DMS79 (cell line): ENCODE results near the gene C5.
"Not testable (repeated sequence)": the region's sequence is repeated elsewhere in the genome, so short reads cannot be mapped to it uniquely, and the experiment has no call there.

Experiments used
- DNase-seq: peaks from one replicate; lab custom pipeline; 2025; lab: John Stamatoyannopoulos, UW

The C5 gene

GRCh38 chr9:121048175-121048574 lies 1.9 kb downstream of the C5 start:
- no peak for DNase-seq

- no peak for DNase-seq
These were observed 11.3 kb downstream of the C5 start for GRCh38 chr9:121038804-121039203.

DNA sequence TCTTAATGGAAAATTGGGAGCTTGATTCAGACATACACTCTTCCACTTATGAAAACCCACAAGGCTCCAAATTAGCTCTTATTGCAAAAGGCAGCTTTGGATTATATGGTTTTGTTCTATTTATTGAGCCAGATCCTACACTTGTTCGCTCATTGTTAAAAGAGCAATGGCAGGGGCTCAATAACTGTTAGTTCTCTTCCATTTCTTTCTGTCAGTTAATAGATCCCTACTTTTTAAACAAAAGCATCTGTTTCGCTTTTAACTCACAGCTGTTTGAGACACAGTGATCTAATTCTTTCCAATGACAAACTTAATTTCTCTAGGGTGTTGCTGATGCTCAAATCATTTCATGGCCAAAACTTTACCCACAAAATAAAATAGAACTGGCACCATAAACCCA lies 11.7 kb downstream of the C5 start:
- DNase-seq = no peak

DNA sequence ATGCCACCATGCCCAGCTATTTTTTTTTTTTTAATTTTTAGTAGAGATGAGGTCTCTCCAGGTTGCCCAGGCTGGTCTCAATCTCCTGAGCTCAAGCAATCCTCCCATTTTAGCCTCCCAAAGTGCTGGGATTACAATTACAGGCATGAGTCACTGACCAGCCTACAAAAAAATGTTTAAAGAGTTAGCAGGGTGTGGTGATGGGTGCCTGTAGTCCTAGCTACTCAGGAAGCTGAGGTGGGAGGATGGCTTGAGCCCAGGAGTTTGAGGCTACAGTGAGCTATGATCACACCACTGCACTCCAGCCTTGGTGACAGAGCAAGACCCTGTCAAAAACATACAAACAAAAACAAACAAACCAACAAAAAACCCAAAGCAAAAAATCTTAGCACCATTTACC lies 14.4 kb downstream of the C5 start:
- DNase-seq = not testable (repeated sequence)

GRCh38 chr9:121034529-121034928 lies 15.5 kb downstream of the C5 start:
- no peak for DNase-seq

- no peak for DNase-seq
These were observed 20.6 kb downstream of the C5 start for GRCh38 chr9:121029469-121029868.

- DNase-seq = not testable (repeated sequence)
These were observed 21.8 kb downstream of the C5 start for GRCh38 chr9:121028285-121028684.

DNA sequence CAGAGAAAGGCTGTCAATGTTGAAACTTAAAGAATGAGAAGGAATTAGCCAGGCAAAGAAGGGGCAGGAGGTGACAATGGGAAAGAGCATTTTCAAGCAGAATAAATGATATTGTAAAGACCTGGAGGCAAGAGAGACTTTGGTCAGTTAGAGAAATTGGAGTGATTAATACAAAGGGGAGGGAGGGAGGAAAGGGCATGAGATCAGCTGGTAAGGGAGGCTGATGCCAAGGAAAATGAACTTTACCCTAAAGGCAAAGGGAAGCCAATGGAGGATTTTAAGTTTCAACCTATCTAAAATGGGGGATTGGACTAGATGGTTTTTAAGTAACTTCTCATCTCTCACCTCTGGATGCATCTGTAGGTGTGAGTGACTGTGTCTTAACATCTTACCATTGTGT lies 23.3 kb downstream of the C5 start:
- no peak for DNase-seq

DNA sequence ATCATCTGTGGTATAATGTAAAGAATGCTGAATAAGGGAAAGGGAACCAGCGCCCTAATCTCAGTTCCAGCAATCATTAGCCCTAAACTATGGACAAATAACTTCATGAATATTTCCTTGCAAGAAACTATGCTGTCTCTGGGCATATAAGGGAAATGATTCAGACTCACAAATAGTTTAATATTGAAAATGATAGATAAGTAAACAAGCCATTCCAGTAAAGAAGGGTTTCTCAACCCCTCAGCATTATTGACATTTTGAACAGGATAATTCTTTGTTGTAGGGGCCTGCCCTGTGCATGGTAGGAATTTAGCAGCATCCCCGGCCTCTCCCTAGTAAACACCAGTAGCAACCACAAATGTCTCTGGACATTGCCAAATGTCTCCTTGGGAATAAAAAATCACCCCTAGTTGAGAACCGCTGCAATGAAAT lies 23.8 kb downstream of the C5 start:
- DNase-seq = no peak

DNA sequence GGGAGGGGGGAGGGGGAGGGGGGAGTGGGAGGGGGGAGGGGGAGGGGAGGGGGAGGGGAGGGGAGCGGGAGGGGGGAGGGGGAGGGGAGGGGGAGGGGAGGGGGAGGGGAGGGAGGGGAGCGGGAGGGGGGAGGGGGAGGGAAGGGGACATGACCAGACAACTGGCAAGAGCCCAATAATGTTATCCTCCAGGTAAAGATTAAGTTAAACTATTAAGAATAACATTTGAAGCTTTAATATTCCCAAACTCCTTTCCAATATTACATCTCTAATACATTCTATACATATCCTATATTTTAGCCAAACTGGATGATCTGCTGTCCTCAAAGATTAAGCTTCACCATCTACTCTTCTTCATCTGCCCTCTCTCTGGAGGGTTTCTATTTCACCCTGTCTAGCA lies 25.8 kb downstream of the C5 start:
- no peak for DNase-seq

DNA sequence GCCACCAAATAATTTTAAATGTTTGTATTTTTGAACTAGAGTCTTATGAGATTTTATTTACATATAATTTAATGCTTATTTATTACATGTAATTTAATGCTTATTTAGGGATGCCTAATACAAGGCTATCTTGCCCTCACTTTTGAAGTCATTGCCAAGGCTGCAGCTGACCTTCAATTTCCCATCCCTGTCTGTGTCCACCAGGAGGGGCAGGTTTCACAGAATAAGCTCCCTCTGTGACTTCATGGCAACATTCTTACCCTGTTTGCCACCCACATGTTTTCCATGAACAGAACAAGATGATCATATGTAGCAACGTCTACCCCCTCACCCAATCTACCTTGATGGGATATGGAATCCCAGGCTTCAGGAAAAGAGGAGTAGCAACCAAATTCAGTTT lies 27.0 kb downstream of the C5 start:
- no peak for DNase-seq

DNA sequence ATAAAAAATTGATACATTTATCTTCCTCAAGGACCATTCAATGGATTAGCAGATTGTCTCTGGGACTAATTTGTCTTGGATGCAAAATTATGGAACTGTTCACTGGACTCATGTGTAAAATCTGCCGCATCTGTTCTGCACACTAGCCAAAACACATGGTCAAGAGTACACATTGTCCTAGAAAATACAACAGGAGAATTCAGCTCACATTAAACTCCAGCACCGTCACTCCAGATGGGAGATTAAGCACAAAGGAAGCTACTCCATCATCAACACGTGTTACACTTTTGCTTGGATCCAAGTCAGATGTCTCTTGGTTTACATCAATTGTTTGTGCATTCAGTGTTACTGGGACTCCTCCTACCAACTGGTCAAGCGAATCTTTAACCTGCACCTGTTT lies 28.8 kb downstream of the C5 start:
- no peak for DNase-seq

- DNase-seq = no peak
These were observed 30.8 kb downstream of the C5 start for GRCh38 chr9:121019273-121019672.

GRCh38 chr9:121013911-121014310 lies 36.2 kb downstream of the C5 start:
- DNase-seq = no peak

- no peak for DNase-seq
These were observed 40.4 kb downstream of the C5 start for GRCh38 chr9:121009650-121010049.

GRCh38 chr9:120999317-120999716 lies 50.8 kb downstream of the C5 start:
- no peak for DNase-seq

GRCh38 chr9:120998111-120998510 lies 52.0 kb downstream of the C5 start:
- DNase-seq = no peak

DNA sequence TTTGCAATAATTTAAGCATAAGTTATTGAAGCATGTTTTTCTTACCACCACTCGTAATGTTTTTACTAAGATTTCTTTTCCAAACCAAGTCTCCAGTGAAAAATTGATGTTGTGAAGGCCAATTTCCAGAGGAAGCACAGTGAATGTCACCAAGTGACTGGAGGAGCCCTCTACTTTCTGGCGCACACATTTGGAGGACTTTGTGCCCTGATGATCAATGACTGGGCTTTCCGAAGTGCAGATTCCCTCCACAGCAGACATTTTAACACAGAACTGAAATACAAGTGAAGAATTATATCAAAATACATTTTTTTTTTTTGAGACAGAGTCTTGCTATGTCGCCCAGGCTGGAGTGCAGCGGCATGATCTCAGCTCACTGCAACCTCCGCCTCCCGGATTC lies 52.6 kb downstream of the C5 start:
- no peak for DNase-seq

DNA sequence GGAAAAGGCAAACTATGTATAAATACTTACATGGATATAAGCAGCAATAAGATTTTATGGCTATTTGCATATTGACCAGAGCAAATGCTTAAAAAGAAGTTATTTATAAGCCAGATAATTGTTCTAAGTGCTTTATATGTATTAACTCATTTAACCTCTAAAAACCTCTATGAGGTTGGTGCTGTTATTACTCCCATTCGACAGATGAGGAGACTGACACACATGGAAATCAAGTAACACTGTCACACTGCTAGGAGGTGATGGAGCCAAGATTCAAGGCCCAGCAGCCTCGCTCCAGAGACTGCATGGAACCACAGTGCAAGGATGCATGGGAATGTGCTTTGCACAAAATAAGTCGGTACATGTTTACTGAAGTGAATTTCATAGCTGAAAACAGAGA lies 53.7 kb downstream of the C5 start:
- DNase-seq = no peak

DNA sequence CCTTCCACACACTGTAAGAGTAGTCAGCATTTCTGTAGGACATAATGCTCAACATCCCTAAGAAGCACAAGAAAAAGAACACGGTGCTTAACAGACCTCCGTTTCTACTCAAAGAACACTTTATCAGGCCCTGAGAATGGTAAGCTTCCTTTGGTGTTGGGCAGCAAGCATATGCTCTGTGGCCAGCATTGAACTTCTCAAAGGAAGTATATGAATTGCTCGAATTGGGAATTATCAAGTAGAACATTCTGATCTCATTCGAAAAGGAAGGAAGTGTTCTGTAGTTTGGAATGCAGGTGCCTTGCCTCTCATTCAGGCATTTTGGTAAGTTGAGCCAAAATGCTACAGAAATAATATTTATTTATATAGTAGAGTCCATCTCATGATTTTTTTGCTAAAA lies 61.0 kb downstream of the C5 start:
- DNase-seq = no peak

DNA sequence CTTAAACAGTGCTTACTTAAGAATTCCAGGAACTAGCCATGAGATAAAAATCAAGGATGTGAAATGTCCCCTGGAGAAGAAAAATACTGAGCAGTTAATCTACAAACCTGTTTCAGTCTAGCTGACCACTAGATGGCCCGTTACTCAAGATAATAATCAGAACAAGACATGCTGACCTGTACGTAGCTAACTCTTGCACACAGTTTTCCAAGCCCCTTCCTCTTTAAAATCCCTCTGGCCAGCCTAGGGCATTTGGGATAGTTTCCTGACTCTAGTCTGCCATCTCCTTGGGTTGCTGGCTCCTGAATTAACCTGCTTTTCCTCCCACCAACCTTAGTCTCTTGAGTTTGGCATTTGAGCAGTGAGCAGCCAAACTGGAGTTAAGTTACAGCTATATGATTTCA lies 64.3 kb downstream of the C5 start:
- peak; percentile 15 for DNase-seq

- DNase-seq = no peak
These were observed 66.7 kb downstream of the C5 start for GRCh38 chr9:120983259-120983837.

DNA sequence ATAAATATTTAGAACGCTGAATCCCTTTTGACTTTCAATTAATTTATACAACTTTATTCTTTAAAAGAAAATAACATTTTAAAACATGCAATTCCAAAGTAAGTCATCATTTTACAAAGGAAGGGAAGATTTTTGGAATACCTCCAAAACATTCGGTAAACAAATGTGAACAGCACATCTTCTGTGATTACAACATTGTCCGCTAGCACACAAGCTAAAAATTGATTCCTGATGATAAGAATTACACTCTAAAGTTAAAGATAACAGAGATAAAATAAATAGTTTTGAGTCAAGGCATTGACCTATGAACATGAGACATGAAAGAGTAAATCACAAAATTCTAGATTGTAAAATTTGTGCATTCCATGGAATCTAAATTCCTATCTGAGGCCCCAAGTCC lies 67.2 kb downstream of the C5 start:
- no peak for DNase-seq

DNA sequence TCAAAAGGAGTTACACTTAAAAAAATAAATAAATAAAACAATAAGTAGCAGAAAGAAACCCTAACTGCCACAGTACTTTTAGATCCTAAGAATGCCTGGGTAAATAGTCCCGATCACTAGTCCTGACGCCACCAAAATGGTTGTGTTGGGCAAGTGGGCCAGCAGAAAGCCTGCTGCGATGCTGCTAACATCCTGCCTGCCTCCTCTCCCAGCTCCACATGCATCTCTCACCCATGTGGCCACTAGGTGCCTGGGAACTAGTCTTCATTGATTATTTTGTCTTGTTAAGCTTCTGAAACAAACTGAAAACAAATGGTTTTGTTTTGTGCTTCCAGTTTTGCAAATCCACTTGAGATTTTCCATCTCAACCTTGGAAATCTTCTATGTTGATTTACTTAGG lies 69.1 kb downstream of the C5 start:
- DNase-seq = no peak

DNA sequence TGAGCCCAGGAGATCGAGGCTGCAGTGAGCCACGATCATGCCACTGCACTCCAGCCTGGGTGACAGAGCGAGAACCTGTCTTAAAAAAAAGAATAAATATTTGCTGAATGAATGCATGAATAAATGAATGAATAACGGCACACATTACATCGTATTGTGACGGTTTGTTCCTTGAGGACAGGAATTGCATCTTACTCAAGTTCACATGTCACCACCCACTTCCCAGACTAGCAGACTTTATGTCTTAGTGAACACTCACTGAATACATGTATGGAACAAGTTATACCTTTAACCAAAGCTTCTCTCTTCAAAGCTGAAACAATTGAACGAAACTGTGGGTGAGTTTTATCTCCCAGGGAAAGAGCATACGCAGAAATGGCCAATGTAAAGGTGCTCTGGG lies 70.3 kb downstream of the C5 start:
- no peak for DNase-seq
